Measurements from ENCODE around the gene PTAR1. TPM values are rescaled to one million over a fixed set of nuclear protein-coding genes. Genes with fewer than 3 reads are reported as not detected.
"Not testable (repeated sequence)": the region's sequence is repeated elsewhere in the genome, so short reads cannot be mapped to it uniquely, and the experiment has no call there.

Gene PTAR1
- total RNA-seq, 1 donor from 2014 or later = 146 TPM

- no peaks in the 10 kb centered on the region for H3K36me3 ChIP-seq
- no peak overlapping the region for H3K27ac ChIP-seq
- H2AFZ ChIP-seq (replicated peaks) = no peak overlapping the region
- H3K27ac Mint-ChIP-seq = no peak overlapping the region
- H3K4me3 Mint-ChIP-seq = no peak overlapping the region
- H3K4me3 ChIP-seq = no peak overlapping the region
- H3K9me3 ChIP-seq (ENCODE audit: low read depth) = no peaks in the 10 kb centered on the region
- no peaks in the 10 kb centered on the region for H3K36me3 Mint-ChIP-seq
- H3K9ac ChIP-seq = no peak overlapping the region
- H3K27me3 ChIP-seq = no peaks in the 10 kb centered on the region
- no peaks in the 10 kb centered on the region for H3K4me1 ChIP-seq
- peaks cover 2% of the 10 kb centered on the region for H3K27me3 Mint-ChIP-seq (ENCODE audit: insufficient read depth, low read depth)
- no peaks in the 10 kb centered on the region for H3F3A ChIP-seq (ENCODE audit: low read depth)
- H3K79me2 ChIP-seq (ENCODE audit: low read depth) = no peaks in the 10 kb centered on the region
- H3K4me1 Mint-ChIP-seq = no peaks in the 10 kb centered on the region
- H3K4me2 ChIP-seq = no peak overlapping the region
- TF ChIP-seq EZH2phosphoT487 (IDR thresholded peaks at IDR 0.05) = no peak
- H3K9me3 Mint-ChIP-seq = no peaks in the 10 kb centered on the region
- H4K20me1 ChIP-seq (ENCODE audit: low read depth) = no peaks in the 10 kb centered on the region
- no peak for DNase-seq (ENCODE audit: low spot score)
These were observed 46.2 kb upstream of the PTAR1 start for GRCh38 chr9:69805962-69806515.

- Histone ChIP-seq H3K9ac (no peak overlapping the region), H3K79me2 (ENCODE audit: low read depth) (no peaks in the 10 kb centered on the region), H3K4me1 (no peaks in the 10 kb centered on the region), H3K27me3 (no peaks in the 10 kb centered on the region), H2AFZ (replicated peaks) (peak overlapping the region; percentile 24), H3K9me3 (ENCODE audit: low read depth) (no peaks in the 10 kb centered on the region), H3F3A (ENCODE audit: low read depth) (no peaks in the 10 kb centered on the region), H3K27ac (no peak overlapping the region), H3K4me2 (no peak overlapping the region), H3K36me3 (no peaks in the 10 kb centered on the region), H4K20me1 (ENCODE audit: low read depth) (no peaks in the 10 kb centered on the region), H3K4me3 (no peak overlapping the region)
- H3K27ac Mint-ChIP-seq = no peak overlapping the region
- H3K27me3 Mint-ChIP-seq (ENCODE audit: insufficient read depth, low read depth) = peaks cover 2% of the 10 kb centered on the region
- no peak for DNase-seq (ENCODE audit: low spot score)
- no peaks in the 10 kb centered on the region for H3K36me3 Mint-ChIP-seq
- no peaks in the 10 kb centered on the region for H3K4me1 Mint-ChIP-seq
- H3K4me3 Mint-ChIP-seq = no peak overlapping the region
- TF ChIP-seq EZH2 (IDR thresholded peaks at IDR 0.05) = no peak
- no peak for TF ChIP-seq EZH2phosphoT487 (IDR thresholded peaks at IDR 0.05)
- TF ChIP-seq CTCF (IDR thresholded peaks at IDR 0.05) = no peak
- H3K9me3 Mint-ChIP-seq = no peaks in the 10 kb centered on the region
These were observed 42.2 kb upstream of the PTAR1 start for GRCh38 chr9:69801989-69802388.

- not testable (repeated sequence) for H3K9me3 Mint-ChIP-seq, H3K4me2 ChIP-seq, H3K9ac ChIP-seq
These were observed 40.2 kb upstream of the PTAR1 start for GRCh38 chr9:69800027-69800426.

GRCh38 chr9:69799521-69799920, 39.7 kb upstream of the PTAR1 start:
- H3K36me3 Mint-ChIP-seq; H3K4me3 ChIP-seq; H3K4me2 ChIP-seq; H3K9me3 Mint-ChIP-seq; H3K27ac Mint-ChIP-seq; H3K36me3 ChIP-seq; H3K9ac ChIP-seq; DNase-seq (ENCODE audit: low spot score); H3K9me3 ChIP-seq (ENCODE audit: low read depth); H3K79me2 ChIP-seq (ENCODE audit: low read depth); H2AFZ ChIP-seq (replicated peaks); H3K27me3 Mint-ChIP-seq (ENCODE audit: insufficient read depth, low read depth); H4K20me1 ChIP-seq (ENCODE audit: low read depth); H3K4me3 Mint-ChIP-seq; H3K27me3 ChIP-seq; H3K27ac ChIP-seq; H3F3A ChIP-seq (ENCODE audit: low read depth); H3K4me1 ChIP-seq; H3K4me1 Mint-ChIP-seq: not testable (repeated sequence)

More at GRCh38 chr9:69800027-69800426, 40.2 kb upstream of the PTAR1 start:
- not testable (repeated sequence) for H3K79me2 ChIP-seq (ENCODE audit: low read depth); H3K9me3 ChIP-seq (ENCODE audit: low read depth); H3K36me3 Mint-ChIP-seq; H3K27me3 Mint-ChIP-seq (ENCODE audit: insufficient read depth, low read depth); H3K27ac Mint-ChIP-seq; H3K36me3 ChIP-seq; H3K27ac ChIP-seq; H3K4me1 Mint-ChIP-seq; H3K27me3 ChIP-seq; H3F3A ChIP-seq (ENCODE audit: low read depth); H3K4me3 ChIP-seq; H2AFZ ChIP-seq (replicated peaks); DNase-seq (ENCODE audit: low spot score); H3K4me1 ChIP-seq; H3K4me3 Mint-ChIP-seq; H4K20me1 ChIP-seq (ENCODE audit: low read depth)

GRCh38 chr9:69798744-69799143, 38.9 kb upstream of the PTAR1 start:
- H3K4me1 Mint-ChIP-seq = no peaks in the 10 kb centered on the region
- no peaks in the 10 kb centered on the region for H3F3A ChIP-seq (ENCODE audit: low read depth)
- H3K27me3 ChIP-seq = no peaks in the 10 kb centered on the region
- H3K9ac ChIP-seq = no peak overlapping the region
- TF ChIP-seq EZH2phosphoT487 (IDR thresholded peaks at IDR 0.05) (no peak), EZH2 (IDR thresholded peaks at IDR 0.05) (no peak), CTCF (IDR thresholded peaks at IDR 0.05) (no peak)
- no peaks in the 10 kb centered on the region for H3K9me3 ChIP-seq (ENCODE audit: low read depth)
- H3K36me3 Mint-ChIP-seq = no peaks in the 10 kb centered on the region
- DNase-seq (ENCODE audit: low spot score) = no peak
- H4K20me1 ChIP-seq (ENCODE audit: low read depth) = no peaks in the 10 kb centered on the region
- no peaks in the 10 kb centered on the region for H3K9me3 Mint-ChIP-seq
- no peak overlapping the region for H3K27ac ChIP-seq
- H3K4me1 ChIP-seq = no peaks in the 10 kb centered on the region
- H3K36me3 ChIP-seq = no peaks in the 10 kb centered on the region
- peaks cover 4% of the 10 kb centered on the region for H3K27me3 Mint-ChIP-seq (ENCODE audit: insufficient read depth, low read depth)
- no peak overlapping the region for H2AFZ ChIP-seq (replicated peaks)
- H3K27ac Mint-ChIP-seq = no peak overlapping the region
- H3K4me3 ChIP-seq = no peak overlapping the region
- H3K4me2 ChIP-seq = no peak overlapping the region
- no peak overlapping the region for H3K4me3 Mint-ChIP-seq
- no peaks in the 10 kb centered on the region for H3K79me2 ChIP-seq (ENCODE audit: low read depth)
